Forelimb muscle (tissue), 1 donor: ENCODE measurements around the gene SLC35E2B. TPM values are rescaled to one million over a fixed set of nuclear protein-coding genes. Genes with fewer than 3 reads are reported as not detected.
"Not testable (repeated sequence)": the region's sequence is repeated elsewhere in the genome, so short reads cannot be mapped to it uniquely, and the experiment has no call there.

ENCODE experiments used
- DNase-seq: peaks from one replicate; pipeline ENCODE4 v3.0.0-alpha.2; 2013; ENCODE audit warnings: low read depth
- polyA plus RNA-seq: library from polyadenylated mRNA; unstranded; fragments of 120-200 nt; gene quantifications from one replicate; pipeline ENCODE4 v1.2.1, GENCODE V29; 2013; ENCODE audit not compliant: insufficient read length

SLC35E2B gene
- polyA plus RNA-seq, 1 donor, result 47.2 TPM

- DNase-seq, result no peak
These were observed 11.2 kb upstream of the SLC35E2B start for GRCh38 chr1:1703796-1704195.

GRCh38 chr1:1702506-1702905, 9.9 kb upstream of the SLC35E2B start:
- not testable (repeated sequence) for DNase-seq

GRCh38 chr1:1700557-1700956, 8.0 kb upstream of the SLC35E2B start:
- DNase-seq, result not testable (repeated sequence)

GRCh38 chr1:1700067-1700466, 7.5 kb upstream of the SLC35E2B start:
- DNase-seq, result not testable (repeated sequence)

- not testable (repeated sequence) for DNase-seq
These were observed 6.5 kb upstream of the SLC35E2B start for GRCh38 chr1:1699061-1699460.

GRCh38 chr1:1697358-1698183, 5.0 kb upstream of the SLC35E2B start:
- DNase-seq, result not testable (repeated sequence)

- DNase-seq, result not testable (repeated sequence)
These were observed 4.1 kb upstream of the SLC35E2B start for GRCh38 chr1:1696431-1697357.

GRCh38 chr1:1692324-1692713, 276 bp downstream of the SLC35E2B start:
- DNase-seq, result not testable (repeated sequence)

- DNase-seq, result not testable (repeated sequence)
These were observed 1.2 kb downstream of the SLC35E2B start for GRCh38 chr1:1691443-1691842.

GRCh38 chr1:1689526-1689925, 3.1 kb downstream of the SLC35E2B start:
- DNase-seq, result not testable (repeated sequence)

GRCh38 chr1:1687846-1688245, 4.7 kb downstream of the SLC35E2B start:
- no peak for DNase-seq

- DNase-seq, result no peak
These were observed 8.4 kb downstream of the SLC35E2B start for GRCh38 chr1:1684031-1684681.

- no peak for DNase-seq
These were observed 9.3 kb downstream of the SLC35E2B start for GRCh38 chr1:1683104-1683905.

GRCh38 chr1:1680912-1681273, 11.7 kb downstream of the SLC35E2B start:
- no peak for DNase-seq

- no peak for DNase-seq
These were observed 12.3 kb downstream of the SLC35E2B start for GRCh38 chr1:1680031-1680911.

GRCh38 chr1:1678581-1679380, 13.8 kb downstream of the SLC35E2B start:
- no peak for DNase-seq

- no peak for DNase-seq
These were observed 14.6 kb downstream of the SLC35E2B start for GRCh38 chr1:1677718-1678580.

GRCh38 chr1:1676087-1676486, 16.5 kb downstream of the SLC35E2B start:
- DNase-seq, result not testable (repeated sequence)
